GM21528 (cell line): ENCODE measurements around the gene LRRC9.
"Not testable (repeated sequence)": the region's sequence is repeated elsewhere in the genome, so short reads cannot be mapped to it uniquely, and the experiment has no call there.

Source experiments
- ATAC-seq: cut with Tn5 transposase; IDR thresholded peaks from one replicate; pipeline ENCODE4 v1.9.1; 2021; ENCODE audit warnings: mild to moderate bottlenecking, moderate library complexity; ENCODE audit not compliant: unreplicated experiment, low FRiP score

LRRC9 gene

GRCh38 chr14:59952141-59952540 is 32.2 kb downstream of the LRRC9 start:
- not testable (repeated sequence) for ATAC-seq

GRCh38 chr14:59957890-59958289 is 37.9 kb downstream of the LRRC9 start:
- not testable (repeated sequence) for ATAC-seq

- no peak for ATAC-seq
Observed at GRCh38 chr14:59959668-59960067, 39.7 kb downstream of the LRRC9 start.

- peak; percentile 50 for ATAC-seq
Observed at GRCh38 chr14:59961518-59962062, 41.6 kb downstream of the LRRC9 start.

GRCh38 chr14:59964251-59965007 is 44.5 kb downstream of the LRRC9 start:
- peak; percentile 29 for ATAC-seq

GRCh38 chr14:59969319-59969718 is 49.4 kb downstream of the LRRC9 start:
- ATAC-seq = no peak

GRCh38 chr14:59981564-59981963 is 61.6 kb downstream of the LRRC9 start:
- no peak for ATAC-seq

GRCh38 chr14:59983048-59983447 is 63.1 kb downstream of the LRRC9 start:
- no peak for ATAC-seq

GRCh38 chr14:59986556-59987059 is 66.7 kb downstream of the LRRC9 start:
- ATAC-seq = no peak

GRCh38 chr14:59997449-59997848 is 77.5 kb downstream of the LRRC9 start:
- no peak for ATAC-seq

GRCh38 chr14:59997966-59998365 is 78.0 kb downstream of the LRRC9 start:
- no peak for ATAC-seq

GRCh38 chr14:59998564-59998963 is 78.6 kb downstream of the LRRC9 start:
- ATAC-seq = no peak

GRCh38 chr14:60002819-60003492 is 83.0 kb downstream of the LRRC9 start:
- ATAC-seq = no peak

GRCh38 chr14:60003991-60004390 is 84.0 kb downstream of the LRRC9 start:
- ATAC-seq = no peak

- no peak for ATAC-seq
Observed at GRCh38 chr14:60008042-60008441, 88.1 kb downstream of the LRRC9 start.

- not testable (repeated sequence) for ATAC-seq
Observed at GRCh38 chr14:60010263-60010662, 90.3 kb downstream of the LRRC9 start.

GRCh38 chr14:60014402-60014801 is 94.5 kb downstream of the LRRC9 start:
- no peak for ATAC-seq

- ATAC-seq = no peak
Observed at GRCh38 chr14:60021619-60022018, 101.7 kb downstream of the LRRC9 start.

- no peak for ATAC-seq
Observed at GRCh38 chr14:60025571-60025970, 105.6 kb downstream of the LRRC9 start.

- ATAC-seq = no peak
Observed at GRCh38 chr14:60035177-60035576, 115.2 kb downstream of the LRRC9 start.

GRCh38 chr14:60047976-60048375 is 128.0 kb downstream of the LRRC9 start:
- ATAC-seq = not testable (repeated sequence)
